OCI-LY3 (cell line): Measurements from ENCODE around the gene STRN3.

ENCODE experiments used
- CTCF ChIP-seq: fragments of 200-600, 300-600 bp; sonication (generic); IDR thresholded peaks from 2 replicates; pipeline ENCODE4 v1.5.1; 2014; ENCODE audit warnings: antibody characterized with exemption, low read length, low read depth
- EZH2phosphoT487 ChIP-seq: fragments of 200-600 bp; shearing (Covaris generic); IDR thresholded peaks from 2 replicates; pipeline ENCODE4 v1.6.1; 2018; ENCODE audit warnings: antibody characterized with exemption, mixed run types, low read depth

GRCh38 chr14:31057701-31058364 lies 31.7 kb upstream of the STRN3 start:
- TF ChIP-seq CTCF (no peak), EZH2phosphoT487 (no peak)
